GM06990 (cell line): ENCODE results near the gene ATP6V0C.

ENCODE experiments used
- DNase-seq: peaks from one replicate; pipeline ENCODE4 v3.0.0-alpha.2; 2011; ENCODE audit not compliant: insufficient read length; ENCODE audit errors: extremely low read depth
- H3K27me3 ChIP-seq: replicated peaks from 2 replicates; pipeline ENCODE4 v1.6.0; 2011; ENCODE audit warnings: low read length; ENCODE audit not compliant: control insufficient read depth, insufficient read depth
- H3K36me3 ChIP-seq: 2 replicates; pipeline ENCODE4 v1.5.1; 2011; ENCODE audit warnings: low read length; ENCODE audit not compliant: control insufficient read depth, insufficient read depth
- H3K4me3 ChIP-seq: replicated peaks from 2 replicates; pipeline ENCODE4 v1.5.1; 2011; ENCODE audit warnings: low read depth, mild to moderate bottlenecking, control low read depth, low read length
- TF ChIP-seq, protein P1 (sequence below): IDR thresholded peaks from 2 replicates; pipeline ENCODE4 v1.5.1; 2011; ENCODE audit warnings: low read length, control low read depth, mild to moderate bottlenecking, inconsistent platforms; ENCODE audit not compliant: insufficient read depth, poor library complexity, severe bottlenecking

The ATP6V0C gene

DNA sequence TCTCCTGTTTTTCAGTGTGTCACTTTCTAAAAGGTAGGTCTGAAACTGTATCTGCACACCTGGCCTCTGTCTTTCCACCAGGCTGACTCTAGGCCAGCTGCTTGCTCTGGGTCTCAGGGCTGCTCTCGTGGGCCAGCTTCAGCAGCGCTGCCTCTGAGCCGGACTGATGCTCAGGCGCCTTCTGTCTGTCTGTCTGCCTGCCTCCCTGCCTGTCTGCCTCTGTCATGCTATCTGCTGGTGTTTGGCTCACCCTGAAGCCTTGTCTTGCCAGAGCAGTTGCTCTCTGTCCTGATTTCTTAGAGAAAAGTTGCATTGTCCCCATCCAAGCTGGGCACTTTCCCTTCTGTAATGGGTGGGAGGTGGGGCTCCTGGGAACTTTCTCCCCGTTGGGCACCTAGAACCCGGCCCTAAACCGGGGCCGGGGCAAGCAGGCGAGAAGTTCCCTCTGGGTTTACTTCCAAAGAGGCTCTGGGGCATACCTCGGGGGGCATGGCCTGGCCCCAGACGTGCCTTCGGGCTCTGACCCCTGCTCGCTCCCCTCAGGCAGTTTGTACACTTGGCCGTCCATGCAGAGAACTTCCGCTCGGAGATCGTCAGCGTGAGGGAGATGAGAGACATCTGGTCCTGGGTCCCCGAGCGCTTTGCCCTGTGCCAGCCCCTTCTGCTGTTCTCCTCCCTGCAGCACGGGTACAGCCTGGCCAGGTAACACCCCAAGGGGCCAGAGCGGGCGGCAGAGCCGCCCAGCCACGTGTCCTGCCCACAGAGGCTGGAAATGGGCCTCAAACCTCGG, 15.9 kb upstream of the ATP6V0C start:
- DNase-seq: no peak
- peaks cover 2% of the 10 kb centered on the region for H3K36me3 ChIP-seq
- H3K4me3 ChIP-seq: no peak overlapping the region
- H3K27me3 ChIP-seq: no peaks in the 10 kb centered on the region
- TF ChIP-seq, protein P1, sequence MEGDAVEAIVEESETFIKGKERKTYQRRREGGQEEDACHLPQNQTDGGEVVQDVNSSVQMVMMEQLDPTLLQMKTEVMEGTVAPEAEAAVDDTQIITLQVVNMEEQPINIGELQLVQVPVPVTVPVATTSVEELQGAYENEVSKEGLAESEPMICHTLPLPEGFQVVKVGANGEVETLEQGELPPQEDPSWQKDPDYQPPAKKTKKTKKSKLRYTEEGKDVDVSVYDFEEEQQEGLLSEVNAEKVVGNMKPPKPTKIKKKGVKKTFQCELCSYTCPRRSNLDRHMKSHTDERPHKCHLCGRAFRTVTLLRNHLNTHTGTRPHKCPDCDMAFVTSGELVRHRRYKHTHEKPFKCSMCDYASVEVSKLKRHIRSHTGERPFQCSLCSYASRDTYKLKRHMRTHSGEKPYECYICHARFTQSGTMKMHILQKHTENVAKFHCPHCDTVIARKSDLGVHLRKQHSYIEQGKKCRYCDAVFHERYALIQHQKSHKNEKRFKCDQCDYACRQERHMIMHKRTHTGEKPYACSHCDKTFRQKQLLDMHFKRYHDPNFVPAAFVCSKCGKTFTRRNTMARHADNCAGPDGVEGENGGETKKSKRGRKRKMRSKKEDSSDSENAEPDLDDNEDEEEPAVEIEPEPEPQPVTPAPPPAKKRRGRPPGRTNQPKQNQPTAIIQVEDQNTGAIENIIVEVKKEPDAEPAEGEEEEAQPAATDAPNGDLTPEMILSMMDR: no peak

DNA sequence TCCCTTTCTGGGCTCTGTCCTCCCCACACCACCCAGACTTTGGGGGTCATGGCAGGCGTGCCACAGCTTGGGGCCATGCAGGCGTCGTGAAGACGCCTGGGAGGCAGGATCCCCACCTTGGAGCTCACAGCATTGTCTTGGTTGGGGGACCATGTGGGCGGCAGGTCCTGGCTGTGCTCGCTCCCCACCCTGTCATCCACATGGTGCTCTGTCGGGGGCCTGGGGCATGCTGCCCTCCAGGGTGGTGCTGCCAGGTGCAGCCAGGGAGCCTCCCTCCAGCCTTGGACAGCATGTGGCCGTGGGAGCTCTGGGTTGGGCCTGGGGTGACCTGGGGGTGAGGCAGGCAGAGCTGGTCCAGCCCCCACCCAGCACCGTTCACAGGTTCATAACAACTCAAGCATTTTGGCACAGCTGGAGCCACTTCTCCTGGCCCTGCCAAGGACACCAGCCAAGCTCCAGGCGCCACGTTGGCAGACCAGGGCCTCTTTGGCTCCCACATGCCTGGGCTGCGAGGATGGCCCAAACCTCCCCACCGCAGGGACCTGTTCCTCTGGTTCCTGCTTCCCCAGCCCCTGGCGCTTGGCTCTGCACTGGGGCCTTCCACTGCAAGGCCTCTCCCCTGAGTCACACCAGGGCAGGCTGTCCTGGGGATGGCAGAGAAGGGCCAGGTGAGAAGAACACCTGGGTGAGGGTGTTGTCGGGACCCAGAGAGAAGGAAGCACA, 15.1 kb upstream of the ATP6V0C start:
- Histone ChIP-seq H3K4me3 (no peak overlapping the region), H3K27me3 (no peaks in the 10 kb centered on the region), H3K36me3 (peaks cover 2% of the 10 kb centered on the region)
- DNase-seq: no peak
- TF ChIP-seq, protein P1: no peak

DNA sequence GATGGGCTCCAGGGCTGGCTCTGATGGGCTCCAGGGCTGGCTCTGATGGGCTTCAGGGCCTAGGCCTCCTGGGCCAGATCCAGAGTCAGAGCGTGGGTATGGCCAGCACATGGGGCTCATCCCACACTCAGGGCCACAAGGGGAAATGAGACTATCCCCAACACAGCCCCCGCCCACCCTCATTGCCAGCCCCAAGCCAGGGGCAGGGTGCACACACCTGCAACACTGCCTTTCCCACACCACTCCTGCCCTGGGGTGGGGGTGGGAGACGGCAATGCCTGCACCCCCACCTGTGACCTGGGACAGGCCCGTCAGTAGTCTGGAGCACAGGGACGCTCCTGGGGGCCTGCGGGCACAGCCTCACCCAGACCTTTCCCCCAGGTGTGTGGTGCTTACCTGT, 14.3 kb upstream of the ATP6V0C start:
- H3K27me3 ChIP-seq: no peaks in the 10 kb centered on the region
- DNase-seq: no peak
- H3K4me3 ChIP-seq: no peak overlapping the region
- H3K36me3 ChIP-seq: peaks cover 2% of the 10 kb centered on the region
- TF ChIP-seq, protein P1: no peak

DNA sequence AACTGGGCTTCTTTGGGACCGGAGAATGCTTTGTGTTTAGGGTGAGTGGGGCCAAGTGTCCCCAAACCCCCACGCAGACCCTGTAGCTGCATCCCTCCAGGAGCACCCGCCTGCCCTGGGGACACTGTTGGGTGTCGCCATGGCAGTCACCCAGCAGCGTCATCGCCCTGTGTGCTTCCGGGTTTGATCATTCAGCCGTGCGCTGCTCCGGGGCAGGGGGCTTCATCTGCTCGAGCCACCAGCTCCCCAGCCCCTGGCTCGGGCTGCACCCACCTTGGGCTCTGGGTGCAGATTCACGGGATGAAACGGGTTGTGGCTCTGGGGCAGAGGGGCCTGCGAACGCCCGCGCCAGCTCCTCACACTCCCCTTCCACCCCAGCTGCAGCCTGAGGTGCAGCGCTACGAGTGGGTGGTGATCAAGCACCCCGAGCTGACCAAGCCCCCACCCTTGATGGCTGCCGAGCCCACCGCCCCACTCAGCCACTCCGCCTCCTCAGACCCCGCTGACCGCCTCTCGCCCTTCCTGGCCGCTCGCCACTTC, 13.8 kb upstream of the ATP6V0C start:
- Histone ChIP-seq H3K4me3 (no peak overlapping the region), H3K27me3 (no peaks in the 10 kb centered on the region), H3K36me3 (peaks cover 2% of the 10 kb centered on the region)
- TF ChIP-seq, protein P1: no peak
- no peak for DNase-seq

DNA sequence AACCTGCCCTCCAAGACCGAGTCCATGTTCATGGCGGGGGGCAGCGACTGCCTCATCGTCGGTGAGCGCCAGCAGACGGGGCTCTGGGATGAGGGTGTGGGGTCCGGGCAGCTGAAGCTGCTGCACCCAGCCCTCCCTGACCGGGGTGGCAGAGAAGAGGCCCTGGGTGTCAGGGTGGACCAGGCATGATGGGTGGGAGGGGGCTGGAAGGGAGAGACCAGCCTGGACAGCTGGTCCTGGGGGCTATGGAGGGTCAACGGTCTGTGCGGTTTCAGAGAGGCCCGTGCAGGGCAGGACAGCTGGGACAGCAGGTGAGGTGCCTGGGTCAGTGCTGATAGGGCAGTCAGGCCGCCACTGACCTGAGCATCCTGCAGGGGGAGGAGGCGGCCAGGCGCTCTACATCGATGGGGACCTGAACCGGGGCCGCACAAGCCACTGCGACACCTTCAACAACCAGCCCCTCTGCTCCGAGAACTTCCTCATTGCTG, 13.3 kb upstream of the ATP6V0C start:
- H3K36me3 ChIP-seq: peaks cover 2% of the 10 kb centered on the region
- no peaks in the 10 kb centered on the region for H3K27me3 ChIP-seq
- no peak for DNase-seq
- no peak overlapping the region for H3K4me3 ChIP-seq
- TF ChIP-seq, protein P1: no peak
